Lower leg skin (tissue), 3 donors: ENCODE results near the gene BRINP1.

Experiments
- POLR2A ChIP-seq, 2 donors: fragments of 450-650 bp; IDR thresholded peaks; one replicate each; pipeline ENCODE4 v1.6.1; 2016 to 2017; ENCODE audit warnings: antibody characterized with exemption in 2 of 2, mild to moderate bottlenecking in 1 of 2, moderate library complexity in 1 of 2
- TF ChIP-seq, protein P1 (sequence below), 3 donors: fragments of 450-650 bp; IDR thresholded peaks; one replicate each; pipeline ENCODE4 v1.5.1; 2016; ENCODE audit warnings: antibody characterized with exemption in 3 of 3, mild to moderate bottlenecking in 3 of 3, moderate library complexity in 2 of 3

DNA sequence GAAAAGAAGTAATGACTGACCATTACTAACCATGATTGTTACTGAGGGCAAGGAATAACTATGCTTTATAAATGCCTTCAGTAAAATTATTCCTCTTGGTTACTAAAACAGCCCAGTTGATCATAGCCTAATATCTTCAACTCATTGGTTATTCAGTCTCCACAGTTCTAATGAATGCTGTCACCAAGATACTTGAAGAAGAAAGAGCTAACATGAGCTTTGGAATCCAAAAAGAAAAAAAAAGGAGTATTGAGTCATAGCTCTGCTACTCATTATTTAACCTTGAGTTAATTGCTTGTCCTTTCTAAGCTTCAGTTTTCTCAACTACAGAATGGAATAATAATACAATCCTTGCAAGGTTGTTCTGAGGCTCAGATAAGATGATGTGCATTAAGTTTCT, 187.7 kb downstream of the BRINP1 start:
- TF ChIP-seq, protein P1, sequence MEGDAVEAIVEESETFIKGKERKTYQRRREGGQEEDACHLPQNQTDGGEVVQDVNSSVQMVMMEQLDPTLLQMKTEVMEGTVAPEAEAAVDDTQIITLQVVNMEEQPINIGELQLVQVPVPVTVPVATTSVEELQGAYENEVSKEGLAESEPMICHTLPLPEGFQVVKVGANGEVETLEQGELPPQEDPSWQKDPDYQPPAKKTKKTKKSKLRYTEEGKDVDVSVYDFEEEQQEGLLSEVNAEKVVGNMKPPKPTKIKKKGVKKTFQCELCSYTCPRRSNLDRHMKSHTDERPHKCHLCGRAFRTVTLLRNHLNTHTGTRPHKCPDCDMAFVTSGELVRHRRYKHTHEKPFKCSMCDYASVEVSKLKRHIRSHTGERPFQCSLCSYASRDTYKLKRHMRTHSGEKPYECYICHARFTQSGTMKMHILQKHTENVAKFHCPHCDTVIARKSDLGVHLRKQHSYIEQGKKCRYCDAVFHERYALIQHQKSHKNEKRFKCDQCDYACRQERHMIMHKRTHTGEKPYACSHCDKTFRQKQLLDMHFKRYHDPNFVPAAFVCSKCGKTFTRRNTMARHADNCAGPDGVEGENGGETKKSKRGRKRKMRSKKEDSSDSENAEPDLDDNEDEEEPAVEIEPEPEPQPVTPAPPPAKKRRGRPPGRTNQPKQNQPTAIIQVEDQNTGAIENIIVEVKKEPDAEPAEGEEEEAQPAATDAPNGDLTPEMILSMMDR (IDR thresholded peaks at IDR 0.05): no peak
- TF ChIP-seq POLR2A (IDR thresholded peaks at IDR 0.05): no peak
